ENCODE measurements around the gene TEAD3. TPM values are rescaled to one million over a fixed set of nuclear protein-coding genes. Genes with fewer than 3 reads are reported as not detected.

TEAD3 gene
- total and polyA plus RNA-seq, 10 of the 15 experiments (the other 5 are each of a cell fraction or from before 2014, with no cell fraction given) = 0.02 to 0.28 (median 0.18) TPM; not detected in 5

GRCh38 chr6:35492974-35493284, 4.0 kb downstream of the TEAD3 start:
- intact Hi-C loops (cut with micrococcal nuclease; ENCODE audit: unreplicated experiment) (no loop called here), in situ Hi-C loops (cut with MboI) (no loop called here)
- SMC1A ChIA-PET (ENCODE audit: uncharacterized antibody, unreplicated experiment) = no interaction called here

More at GRCh38 chr6:35492974-35493284, 4.0 kb downstream of the TEAD3 start:
- Histone ChIP-seq H3K36me3 (ENCODE audit: control insufficient read depth in 2 of 2, insufficient read depth in 2 of 2, low read length in 1 of 2) (no peaks in the 10 kb centered on the region), H3K4me2 (ENCODE audit: control insufficient read depth, insufficient read depth) (no peak overlapping the region), H4K20me1 (ENCODE audit: control insufficient read depth, insufficient read depth) (no peaks in the 10 kb centered on the region), H3K9ac (ENCODE audit: control insufficient read depth, insufficient read depth, low read length) (no peak overlapping the region), H3K27ac (ENCODE audit: control insufficient read depth, insufficient read depth) (no peak overlapping the region), H3K27me3 (replicated peaks in 1 of 2; ENCODE audit: control insufficient read depth in 2 of 2, insufficient read depth in 2 of 2, low read length in 1 of 2) (peaks cover 0 to 4% of the 10 kb centered on the region in 2 experiments), H3K4me3 (no peak overlapping the region), H3K9me3 (replicated peaks; ENCODE audit: control insufficient read depth, insufficient read depth, low read length) (no peaks in the 10 kb centered on the region), H3K79me2 (ENCODE audit: control insufficient read depth, insufficient read depth, low read length) (no peaks in the 10 kb centered on the region), H3K4me1 (ENCODE audit: control insufficient read depth, insufficient read depth, low read length) (peaks cover 8% of the 10 kb centered on the region), H2AFZ (ENCODE audit: control insufficient read depth, low read depth, low read length) (no peak overlapping the region)
- ChIA-PET CTCF (no interaction called here), RAD21 (ENCODE audit: unreplicated experiment) (no interaction called here), POLR2A (no interaction called here)
- DNase-seq (ENCODE audit: low read depth, low spot score) (no peak), FAIRE-seq (no peak), ATAC-seq (no peak)
- BruUV-seq (replicated peaks) = no TSS peak
- WGBS (ENCODE audit: insufficient coverage, insufficient replicate concordance, low lambda C conversion rate, missing lambda C conversion rate) = 44% methylated on average over 7 of the region's 7 CpGs
- TF ChIP-seq MTA2 (IDR thresholded peaks at IDR 0.05; ENCODE audit: low read depth) (no peak), PBX3 (IDR thresholded peaks at IDR 0.05; ENCODE audit: insufficient replicate concordance, low read depth, low read length) (no peak), KDM1A (IDR thresholded peaks at IDR 0.05; ENCODE audit: borderline replicate concordance) (no peak), TAF1 (IDR thresholded peaks at IDR 0.05; ENCODE audit: borderline replicate concordance, low read depth, low read length) (no peak), TCF12 (IDR thresholded peaks at IDR 0.05; ENCODE audit: low read depth, low read length) (no peak), MAX (IDR thresholded peaks at IDR 0.05; ENCODE audit: low read depth, low read length) (no peak), FOXK2 (IDR thresholded peaks at IDR 0.05) (no peak), IKZF2 (IDR thresholded peaks at IDR 0.05) (no peak), IRF5 (IDR thresholded peaks at IDR 0.05; ENCODE audit: borderline replicate concordance) (no peak), RB1 (IDR thresholded peaks at IDR 0.05; ENCODE audit: borderline replicate concordance) (no peak), PAX8 (IDR thresholded peaks at IDR 0.05) (no peak), HDGF (IDR thresholded peaks at IDR 0.05) (no peak)

All from GM12878 (cell line).